Kidney glomerular epithelial cell (primary cell): ENCODE results near the gene SLC46A1.

Source experiments
- DNase-seq: peaks from one replicate; lab custom pipeline; 2025; lab: John Stamatoyannopoulos, UW

The SLC46A1 gene

GRCh38 chr17:28350271-28350670 is 55.7 kb downstream of the SLC46A1 start:
- no peak for DNase-seq

DNA sequence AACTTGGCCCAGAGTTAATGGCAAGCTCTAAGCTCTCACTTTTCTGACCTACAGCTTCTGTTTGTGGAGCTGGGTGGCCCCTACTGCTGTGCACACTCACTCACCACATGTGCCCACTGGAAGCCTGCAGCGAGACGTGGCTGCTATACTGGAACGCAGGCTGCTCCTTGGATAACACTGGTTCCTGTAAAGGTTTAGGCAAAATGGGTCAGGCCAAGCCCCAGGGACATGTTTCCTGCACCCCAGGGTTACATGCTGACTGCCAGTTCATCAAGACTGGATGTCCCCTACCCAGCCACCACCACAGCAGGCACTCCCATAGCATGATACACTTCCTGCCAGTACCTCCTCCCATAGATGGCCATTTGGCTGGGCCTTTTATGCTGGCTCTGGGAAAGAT is 57.0 kb downstream of the SLC46A1 start:
- no peak for DNase-seq

- peak; percentile 64 for DNase-seq
These were observed 58.6 kb downstream of the SLC46A1 start for GRCh38 chr17:28347261-28347891.

DNA sequence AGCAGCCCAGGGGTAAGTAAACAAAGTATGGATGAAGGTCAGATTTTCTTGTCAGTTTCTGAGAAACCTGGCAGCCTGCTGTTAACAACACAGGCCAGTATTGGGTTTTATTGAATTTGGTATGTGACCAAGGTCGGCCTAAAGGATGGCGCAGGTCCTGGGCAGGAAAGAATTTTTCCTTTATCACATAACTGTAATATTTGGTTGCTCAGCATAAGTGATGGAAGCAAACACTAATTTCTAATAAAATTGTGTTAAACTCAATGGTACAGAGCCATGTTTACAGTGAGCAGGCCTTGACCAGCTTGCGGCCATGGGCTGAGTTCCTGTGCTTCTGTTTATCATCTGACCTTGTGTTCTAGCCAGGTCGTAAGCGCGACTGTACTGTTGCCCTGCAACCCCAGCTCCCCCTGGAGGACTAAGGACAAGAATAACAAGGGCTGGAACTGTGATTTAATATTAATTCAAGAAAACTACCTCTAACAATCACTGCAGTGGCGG is 59.2 kb downstream of the SLC46A1 start:
- DNase-seq, result no peak

DNA sequence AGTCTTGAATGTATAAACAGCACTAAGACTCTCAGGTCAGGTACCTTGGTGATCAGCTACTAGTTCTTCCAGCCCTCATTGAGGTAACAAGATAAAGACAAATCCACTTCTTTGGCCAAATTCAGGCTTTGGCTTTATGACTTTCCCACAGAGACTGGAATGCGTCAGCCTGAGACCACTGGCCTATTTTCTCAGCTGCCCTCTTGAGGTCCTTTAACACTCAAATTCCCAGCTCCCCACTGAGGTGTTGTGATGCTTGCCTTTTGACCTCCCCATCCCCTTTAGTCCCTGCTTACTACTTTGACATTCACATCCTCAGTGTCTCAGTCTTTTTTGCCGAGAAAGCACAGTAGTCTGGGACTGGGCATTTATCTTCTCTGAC is 59.8 kb downstream of the SLC46A1 start:
- DNase-seq, result no peak

GRCh38 chr17:28345419-28346198 is 60.4 kb downstream of the SLC46A1 start:
- DNase-seq, result no peak
